H9 (cell line): Measurements from ENCODE around the gene PARP8. TPM values are rescaled to one million over a fixed set of nuclear protein-coding genes. Genes with fewer than 3 reads are reported as not detected.

Experiments used
- DNase-seq: peaks from one replicate; pipeline ENCODE4 v3.0.0-alpha.2; 2017
- H2AFZ ChIP-seq: one replicate; pipeline ENCODE4 v1.6.1; 2013; ENCODE audit warnings: mild to moderate bottlenecking, low read length, control low read depth, moderate library complexity
- H2AK5ac ChIP-seq: 2 replicates; pipeline ENCODE4 v1.6.1; 2013; ENCODE audit warnings: low read length, control low read depth, mixed read lengths; ENCODE audit not compliant: insufficient read length
- H2BK120ac ChIP-seq: one replicate; pipeline ENCODE4 v1.6.1; 2013; ENCODE audit warnings: low read depth, mild to moderate bottlenecking, low read length, control low read depth, inconsistent platforms; ENCODE audit not compliant: poor library complexity, severe bottlenecking
- H2BK12ac ChIP-seq: 2 replicates; pipeline ENCODE4 v1.6.1; 2013; ENCODE audit warnings: low read length, control low read depth, mixed read lengths, low read depth; ENCODE audit not compliant: insufficient read length
- H2BK15ac ChIP-seq: 2 replicates; pipeline ENCODE4 v1.6.1; 2013; ENCODE audit warnings: low read depth, low read length, control low read depth
- H2BK20ac ChIP-seq: one replicate; pipeline ENCODE4 v1.6.1; 2013; ENCODE audit warnings: low read depth, mild to moderate bottlenecking, low read length, control low read depth, inconsistent platforms; ENCODE audit not compliant: poor library complexity, severe bottlenecking
- H2BK5ac ChIP-seq: 2 replicates; pipeline ENCODE4 v1.6.1; 2013; ENCODE audit warnings: low read length, control low read depth, mixed read lengths; ENCODE audit not compliant: insufficient read length
- H3K14ac ChIP-seq: 2 replicates; pipeline ENCODE4 v1.6.1; 2013; ENCODE audit warnings: low read length, control low read depth; ENCODE audit not compliant: insufficient read depth
- H3K18ac ChIP-seq: 2 replicates; pipeline ENCODE4 v1.6.1; 2013; ENCODE audit warnings: low read depth, mild to moderate bottlenecking, mixed read lengths, low read length, control low read depth; ENCODE audit not compliant: insufficient read length
- H3K23ac ChIP-seq: 2 replicates; pipeline ENCODE4 v1.6.1; 2013; ENCODE audit warnings: low read length, control low read depth, mixed read lengths, low read depth; ENCODE audit not compliant: insufficient read length
- H3K23me2 ChIP-seq: 2 replicates; pipeline ENCODE4 v1.6.1; 2013; ENCODE audit warnings: low read depth, mild to moderate bottlenecking, mixed read lengths, low read length, control low read depth; ENCODE audit not compliant: insufficient read length, poor library complexity, severe bottlenecking
- H3K27ac ChIP-seq: 2 replicates; pipeline ENCODE4 v1.5.1; 2013; ENCODE audit warnings: low read length, control low read depth, mixed read lengths, low read depth; ENCODE audit not compliant: insufficient read length
- H3K27me3 ChIP-seq: 2 replicates; pipeline ENCODE4 v1.6.1; 2013; ENCODE audit warnings: low read length, control low read depth, inconsistent platforms; ENCODE audit not compliant: insufficient read depth
- H3K4ac ChIP-seq: 2 replicates; pipeline ENCODE4 v1.6.1; 2013; ENCODE audit warnings: low read depth, mild to moderate bottlenecking, control low read depth, inconsistent platforms, low read length, moderate library complexity
- H3K4me1 ChIP-seq: 2 replicates; pipeline ENCODE4 v1.6.1; 2013; ENCODE audit warnings: low read length, control low read depth, inconsistent platforms; ENCODE audit not compliant: insufficient read depth
- H3K4me2 ChIP-seq: 2 replicates; pipeline ENCODE4 v1.6.1; 2013; ENCODE audit warnings: low read length, control low read depth, mixed read lengths; ENCODE audit not compliant: insufficient read length, insufficient read depth
- H3K56ac ChIP-seq: 2 replicates; pipeline ENCODE4 v1.6.1; 2013; ENCODE audit warnings: low read depth, mild to moderate bottlenecking, mixed read lengths, low read length, control low read depth; ENCODE audit not compliant: insufficient read length
- H3K79me1 ChIP-seq: 2 replicates; pipeline ENCODE4 v1.6.1; 2013; ENCODE audit warnings: low read depth, mild to moderate bottlenecking, moderate library complexity, low read length, control low read depth, inconsistent platforms; ENCODE audit not compliant: insufficient read depth, poor library complexity, severe bottlenecking
- H3K79me2 ChIP-seq: 2 replicates; pipeline ENCODE4 v1.6.1; 2013; ENCODE audit warnings: low read length, control low read depth, inconsistent platforms; ENCODE audit not compliant: insufficient read depth
- H3K9ac ChIP-seq: 2 replicates; pipeline ENCODE4 v1.6.1; 2013; ENCODE audit warnings: low read length, control low read depth, mixed read lengths; ENCODE audit not compliant: insufficient read length; ENCODE audit errors: extremely low read depth
- H3K9me3 ChIP-seq: one replicate; pipeline ENCODE4 v1.6.1; 2013; ENCODE audit warnings: low read depth, low read length, inconsistent platforms; ENCODE audit not compliant: control insufficient read depth
- H3T11ph ChIP-seq: one replicate; pipeline ENCODE4 v1.6.1; 2013; ENCODE audit warnings: mild to moderate bottlenecking, low read length, control low read depth, inconsistent platforms
- H4K20me1 ChIP-seq: one replicate; pipeline ENCODE4 v1.6.1; 2013; ENCODE audit not compliant: control insufficient read depth, insufficient read length, insufficient read depth
- H4K5ac ChIP-seq: 2 replicates; pipeline ENCODE4 v1.6.1; 2013; ENCODE audit warnings: low read depth, mild to moderate bottlenecking, mixed read lengths, low read length, control low read depth; ENCODE audit not compliant: insufficient read length
- H4K8ac ChIP-seq: replicated peaks from 2 replicates; pipeline ENCODE4 v1.6.1; 2013; ENCODE audit warnings: low read length, control low read depth, mixed read lengths, low read depth; ENCODE audit not compliant: insufficient read length
- H4K91ac ChIP-seq: 2 replicates; pipeline ENCODE4 v1.6.1; 2013; ENCODE audit warnings: low read depth, mild to moderate bottlenecking, moderate library complexity, mixed read lengths, low read length, control low read depth; ENCODE audit not compliant: insufficient read length
- H3K27ac Mint-ChIP-seq, 3 experiments: 2 replicates in 2 of 3; 3 replicates in 1 of 3; pipeline ENCODE4 v1.8.0; 2020 to 2021; ENCODE audit warnings: mixed read lengths in 3 of 3, mild to moderate bottlenecking in 1 of 3, moderate library complexity in 1 of 3
- H3K27me3 Mint-ChIP-seq: 2 replicates; pipeline ENCODE4 v1.8.0; 2021; ENCODE audit warnings: low read depth, mild to moderate bottlenecking, moderate library complexity, mixed read lengths
- H3K36me3 Mint-ChIP-seq, 3 experiments: 2 replicates in 2 of 3; 3 replicates in 1 of 3; pipeline ENCODE4 v1.8.0; 2020 to 2021; ENCODE audit warnings: low read depth in 3 of 3, mixed read lengths in 3 of 3; ENCODE audit not compliant: insufficient read depth in 1 of 3
- H3K4me1 Mint-ChIP-seq, 2 experiments: 2 replicates each; pipeline ENCODE4 v1.8.0; 2020; ENCODE audit warnings: mixed read lengths in 2 of 2
- H3K4me3 Mint-ChIP-seq, 2 experiments: 2 replicates in 1 of 2; 3 replicates in 1 of 2; pipeline ENCODE4 v1.8.0; 2020 to 2021; ENCODE audit warnings: mild to moderate bottlenecking in 2 of 2, mixed read lengths in 2 of 2, moderate library complexity in 1 of 2
- H3K9me3 Mint-ChIP-seq, 2 experiments: 2 replicates in 1 of 2; 3 replicates in 1 of 2; pipeline ENCODE4 v1.8.0; 2020; ENCODE audit warnings: mild to moderate bottlenecking in 2 of 2, mixed read lengths in 2 of 2, moderate library complexity in 1 of 2
- WGBS: extraction: QIAGEN DNeasy Blood & Tissue Kit; methylation state at CpG from one replicate; pipeline ENCODE4 v1.1.7; 2013; ENCODE audit warnings: missing lambda C conversion rate, low lambda C conversion rate, mixed read lengths; ENCODE audit not compliant: insufficient read length; ENCODE audit errors: extremely low coverage; 5-methylcytosine and 5-hydroxymethylcytosine counted together
- total RNA-seq: library from RNA; stranded (reverse); gene quantifications from 2 replicates; pipeline ENCODE4 v1.2.1, GENCODE V29; 2021
- TF ChIP-seq, protein P1 (sequence below): fragments of 200-600 bp; sonication (generic); conservative IDR thresholded peaks from 3 replicates; pipeline ENCODE4 v1.8.0; 2021; ENCODE audit warnings: antibody characterized with exemption, mild to moderate bottlenecking

The PARP8 gene
- total RNA-seq, 1 experiment from 2014 or later = 34.0 TPM

DNA sequence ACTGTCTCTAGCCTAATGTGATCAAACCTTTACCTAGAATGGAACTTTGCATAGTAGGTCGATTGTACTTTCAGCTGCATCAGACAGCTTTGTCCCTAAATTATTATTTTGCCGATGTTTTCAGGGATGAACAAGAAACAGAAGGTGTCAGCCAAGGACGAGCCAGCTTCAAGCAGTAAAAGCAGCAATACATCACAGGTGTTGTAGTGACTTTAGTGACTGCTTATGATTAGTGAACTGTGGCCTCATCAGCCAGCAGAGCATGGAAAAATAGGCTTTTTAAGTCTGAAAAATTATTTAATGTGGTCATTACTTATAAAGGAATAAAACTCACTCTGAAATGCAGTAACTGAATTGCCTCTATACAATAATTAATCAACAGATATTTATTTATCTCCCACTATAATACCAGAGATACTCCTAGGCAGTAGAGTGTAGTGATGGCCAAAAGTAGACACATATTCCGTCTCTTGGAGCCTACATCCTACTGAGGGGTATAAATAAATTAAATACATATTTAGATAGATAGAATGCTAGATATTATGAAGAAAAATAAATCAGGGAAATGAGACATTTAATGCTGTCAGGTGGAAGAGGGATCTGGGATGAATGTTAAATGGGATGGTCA is 166.3 kb downstream of the PARP8 start:
- no peak overlapping the region for H2AFZ ChIP-seq
- no peak overlapping the region for H4K8ac ChIP-seq
- H2BK12ac ChIP-seq = no peak overlapping the region
- no peak overlapping the region for H4K5ac ChIP-seq
- Mint-ChIP-seq H3K36me3 (peaks cover 4 to 17% (median 11%) of the 10 kb centered on the region in 3 experiments; a peak in 6 of 7 replicates), H3K4me1 (no peaks in the 10 kb centered on the region), H3K27ac (no peak overlapping the region), H3K27me3 (no peaks in the 10 kb centered on the region), H3K9me3 (no peaks in the 10 kb centered on the region), H3K4me3 (no peak overlapping the region)
- no peak overlapping the region for H2BK20ac ChIP-seq
- no peak overlapping the region for H2BK120ac ChIP-seq
- no peak overlapping the region for H3K4me2 ChIP-seq
- no peaks in the 10 kb centered on the region for H4K20me1 ChIP-seq
- no peaks in the 10 kb centered on the region for H3K9me3 ChIP-seq
- no peak overlapping the region for H3K23ac ChIP-seq
- TF ChIP-seq, protein P1, sequence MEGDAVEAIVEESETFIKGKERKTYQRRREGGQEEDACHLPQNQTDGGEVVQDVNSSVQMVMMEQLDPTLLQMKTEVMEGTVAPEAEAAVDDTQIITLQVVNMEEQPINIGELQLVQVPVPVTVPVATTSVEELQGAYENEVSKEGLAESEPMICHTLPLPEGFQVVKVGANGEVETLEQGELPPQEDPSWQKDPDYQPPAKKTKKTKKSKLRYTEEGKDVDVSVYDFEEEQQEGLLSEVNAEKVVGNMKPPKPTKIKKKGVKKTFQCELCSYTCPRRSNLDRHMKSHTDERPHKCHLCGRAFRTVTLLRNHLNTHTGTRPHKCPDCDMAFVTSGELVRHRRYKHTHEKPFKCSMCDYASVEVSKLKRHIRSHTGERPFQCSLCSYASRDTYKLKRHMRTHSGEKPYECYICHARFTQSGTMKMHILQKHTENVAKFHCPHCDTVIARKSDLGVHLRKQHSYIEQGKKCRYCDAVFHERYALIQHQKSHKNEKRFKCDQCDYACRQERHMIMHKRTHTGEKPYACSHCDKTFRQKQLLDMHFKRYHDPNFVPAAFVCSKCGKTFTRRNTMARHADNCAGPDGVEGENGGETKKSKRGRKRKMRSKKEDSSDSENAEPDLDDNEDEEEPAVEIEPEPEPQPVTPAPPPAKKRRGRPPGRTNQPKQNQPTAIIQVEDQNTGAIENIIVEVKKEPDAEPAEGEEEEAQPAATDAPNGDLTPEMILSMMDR = no peak
- no peak overlapping the region for H3T11ph ChIP-seq
- H3K14ac ChIP-seq = no peak overlapping the region
- no peak overlapping the region for H4K91ac ChIP-seq
- H2BK15ac ChIP-seq = no peak overlapping the region
- H3K9ac ChIP-seq = no peak overlapping the region
- no peak overlapping the region for H3K27ac ChIP-seq
- WGBS = no CpG with 5 or more reads among the region's 4 CpGs
- no peaks in the 10 kb centered on the region for H3K79me1 ChIP-seq
- no peak overlapping the region for H3K4ac ChIP-seq
- no peaks in the 10 kb centered on the region for H3K23me2 ChIP-seq
- no peak overlapping the region for H2AK5ac ChIP-seq
- no peaks in the 10 kb centered on the region for H3K79me2 ChIP-seq
- H3K56ac ChIP-seq = no peak overlapping the region
- DNase-seq = no peak
- no peak overlapping the region for H2BK5ac ChIP-seq
- no peak overlapping the region for H3K18ac ChIP-seq
- H3K4me1 ChIP-seq = no peaks in the 10 kb centered on the region
- H3K27me3 ChIP-seq = no peaks in the 10 kb centered on the region
